GM23338 (cell line): ENCODE data around the gene PLD5. TPM values are rescaled to one million over a fixed set of nuclear protein-coding genes. Genes with fewer than 3 reads are reported as not detected.

Experiments used
- ATAC-seq: fragments of 200-7000 bp; cut with Tn5 transposase; 3 replicates; pipeline ENCODE4 v1.9.1; 2020
- DNase-seq: peaks from one replicate; pipeline ENCODE4 v3.0.0-alpha.2; 2015; ENCODE audit warnings: low spot score
- H2AFZ ChIP-seq: fragments of 200-600 bp; sonication (generic); 2 replicates; pipeline ENCODE4 v1.8.0; 2016; ENCODE audit warnings: antibody characterized with exemption, mild to moderate bottlenecking, moderate library complexity
- H3F3A ChIP-seq: fragments of 200-600 bp; sonication (generic); replicated peaks from 2 replicates; pipeline ENCODE4 v1.8.0; 2017; ENCODE audit warnings: antibody characterized with exemption, mixed run types, low read depth
- H3K27ac ChIP-seq: fragments of 200-600 bp; sonication (generic); 2 replicates; pipeline ENCODE4 v1.6.1; 2016; ENCODE audit warnings: low read depth
- H3K27me3 ChIP-seq: fragments of 200-600 bp; sonication (generic); 2 replicates; pipeline ENCODE4 v1.8.0; 2016; ENCODE audit warnings: mild to moderate bottlenecking, mixed run types, moderate library complexity; ENCODE audit not compliant: insufficient read depth
- H3K36me3 ChIP-seq: fragments of 200-600 bp; sonication (generic); 2 replicates; pipeline ENCODE4 v1.8.0; 2016; ENCODE audit warnings: mild to moderate bottlenecking; ENCODE audit not compliant: insufficient read depth
- H3K4me1 ChIP-seq: fragments of 200-600 bp; sonication (generic); 2 replicates; pipeline ENCODE4 v1.8.0; 2016; ENCODE audit warnings: mild to moderate bottlenecking, moderate library complexity; ENCODE audit not compliant: insufficient read depth
- H3K4me2 ChIP-seq: fragments of 200-600 bp; sonication (generic); 2 replicates; pipeline ENCODE4 v1.7.1; 2017; ENCODE audit warnings: mixed run types
- H3K4me3 ChIP-seq: fragments of 200-600 bp; sonication (generic); 2 replicates; pipeline ENCODE4 v1.6.1; 2016; ENCODE audit warnings: mixed run types
- H3K79me2 ChIP-seq: fragments of 200-600 bp; sonication (generic); replicated peaks from 2 replicates; pipeline ENCODE4 v1.8.0; 2017; ENCODE audit warnings: mild to moderate bottlenecking; ENCODE audit not compliant: insufficient read depth
- H3K9me2 ChIP-seq: fragments of 200-600 bp; sonication (generic); 2 replicates; pipeline ENCODE4 v1.8.0; 2017; ENCODE audit not compliant: insufficient read depth
- H4K20me1 ChIP-seq: fragments of 200-600 bp; sonication (generic); replicated peaks from 2 replicates; pipeline ENCODE4 v1.8.0; 2017; ENCODE audit warnings: mild to moderate bottlenecking; ENCODE audit not compliant: insufficient read depth
- H3K27ac Mint-ChIP-seq: 2 replicates; pipeline ENCODE4 v1.8.0; 2020; ENCODE audit warnings: inconsistent platforms, mild to moderate bottlenecking, moderate library complexity, mixed read lengths
- H3K27me3 Mint-ChIP-seq: 3 replicates; pipeline ENCODE4 v1.8.0; 2022; ENCODE audit warnings: low read depth, mild to moderate bottlenecking, moderate library complexity, mixed read lengths, inconsistent platforms; ENCODE audit not compliant: insufficient read depth, poor library complexity
- H3K36me3 Mint-ChIP-seq: 3 replicates; pipeline ENCODE4 v1.8.0; 2021; ENCODE audit warnings: low read depth, mild to moderate bottlenecking, inconsistent platforms, moderate library complexity, mixed read lengths
- H3K4me1 Mint-ChIP-seq: 3 replicates; pipeline ENCODE4 v1.8.0; 2020; ENCODE audit warnings: mild to moderate bottlenecking, inconsistent platforms, mixed read lengths
- H3K4me3 Mint-ChIP-seq: 3 replicates; pipeline ENCODE4 v1.8.0; 2021; ENCODE audit warnings: moderate library complexity, mild to moderate bottlenecking, inconsistent platforms, mixed read lengths
- H3K9me3 Mint-ChIP-seq: 3 replicates; pipeline ENCODE4 v1.8.0; 2020; ENCODE audit warnings: moderate library complexity, mild to moderate bottlenecking, inconsistent platforms, mixed read lengths
- CREB1 ChIP-seq: fragments of 250-450 bp; sonication (Bioruptor Pico); IDR thresholded peaks from 2 replicates; pipeline ENCODE4 v1.5.0; 2020; ENCODE audit warnings: low read depth, mild to moderate bottlenecking, moderate library complexity
- CTCF ChIP-seq, 2 experiments: fragments of 200-600 bp in 1 of 2; sonication (generic) in 1 of 2; conservative IDR thresholded peaks; 2 replicates each; pipeline versions ENCODE4 v1.5.1 to v1.6.1; 2016 to 2017; ENCODE audit warnings: antibody characterized with exemption in 2 of 2, low read depth in 2 of 2, mild to moderate bottlenecking in 2 of 2, moderate library complexity in 1 of 2
- EZH2 ChIP-seq: fragments of 200-600 bp; sonication (generic); IDR thresholded peaks from one replicate; pipeline ENCODE4 v1.8.0; 2017; ENCODE audit warnings: antibody characterized with exemption, mild to moderate bottlenecking, low read depth; ENCODE audit not compliant: unreplicated experiment
- EZH2phosphoT487 ChIP-seq: fragments of 200-600 bp; sonication (generic); IDR thresholded peaks from one replicate; pipeline ENCODE4 v1.8.1; 2018; ENCODE audit warnings: antibody characterized with exemption; ENCODE audit not compliant: unreplicated experiment
- JUNB ChIP-seq: IDR thresholded peaks from one replicate; pipeline ENCODE4 v1.6.1; 2016; ENCODE audit warnings: antibody characterized with exemption; ENCODE audit not compliant: unreplicated experiment
- NANOG ChIP-seq: IDR thresholded peaks from 2 replicates; pipeline ENCODE4 v1.6.1; 2016; ENCODE audit warnings: antibody characterized with exemption, borderline replicate concordance
- POLR2AphosphoS5 ChIP-seq: IDR thresholded peaks from 2 replicates; pipeline ENCODE4 v1.6.1; 2016; ENCODE audit warnings: antibody characterized with exemption, low read depth
- REST ChIP-seq: IDR thresholded peaks from one replicate; pipeline ENCODE4 v1.6.1; 2018; ENCODE audit warnings: antibody characterized with exemption; ENCODE audit not compliant: unreplicated experiment
- STAT1 ChIP-seq: IDR thresholded peaks from one replicate; pipeline ENCODE4 v1.6.1; 2016; ENCODE audit warnings: antibody characterized with exemption; ENCODE audit not compliant: unreplicated experiment
- ZNF114 ChIP-seq: fragments of 250-450 bp; sonication (Bioruptor Pico); IDR thresholded peaks from 2 replicates; pipeline ENCODE4 v1.5.0; 2020; ENCODE audit warnings: mild to moderate bottlenecking, moderate library complexity
- ZNF331 ChIP-seq: fragments of 250-450 bp; sonication (Bioruptor Pico); IDR thresholded peaks from 2 replicates; pipeline ENCODE4 v1.5.0; 2020; ENCODE audit warnings: low read depth, mild to moderate bottlenecking, moderate library complexity
- ZNF462 ChIP-seq: fragments of 250-450 bp; sonication (Bioruptor Pico); IDR thresholded peaks from 2 replicates; pipeline ENCODE4 v1.5.0; 2020; ENCODE audit warnings: mild to moderate bottlenecking, moderate library complexity
- polyA plus RNA-seq: library from polyadenylated mRNA; unstranded; fragments of >200 nt; fragmentation: Nextera tagmentation; extraction: Ambion mirVana; gene quantifications from 2 replicates; pipeline ENCODE4 v1.2.1, GENCODE V29; 2016
- total RNA-seq: library from RNA; depleted of rRNA; stranded (reverse); fragments of >200 nt; shearing (Covaris generic); gene quantifications from 2 replicates; pipeline ENCODE4 v1.2.3, GENCODE V29; 2014
- TF ChIP-seq, protein P1 (sequence below): IDR thresholded peaks from 2 replicates; pipeline ENCODE4 v1.6.1; 2016; ENCODE audit warnings: antibody characterized with exemption

PLD5 gene
- total and polyA plus RNA-seq, 2 experiments from 2014 or later, result 5.5 to 5.8 TPM

DNA sequence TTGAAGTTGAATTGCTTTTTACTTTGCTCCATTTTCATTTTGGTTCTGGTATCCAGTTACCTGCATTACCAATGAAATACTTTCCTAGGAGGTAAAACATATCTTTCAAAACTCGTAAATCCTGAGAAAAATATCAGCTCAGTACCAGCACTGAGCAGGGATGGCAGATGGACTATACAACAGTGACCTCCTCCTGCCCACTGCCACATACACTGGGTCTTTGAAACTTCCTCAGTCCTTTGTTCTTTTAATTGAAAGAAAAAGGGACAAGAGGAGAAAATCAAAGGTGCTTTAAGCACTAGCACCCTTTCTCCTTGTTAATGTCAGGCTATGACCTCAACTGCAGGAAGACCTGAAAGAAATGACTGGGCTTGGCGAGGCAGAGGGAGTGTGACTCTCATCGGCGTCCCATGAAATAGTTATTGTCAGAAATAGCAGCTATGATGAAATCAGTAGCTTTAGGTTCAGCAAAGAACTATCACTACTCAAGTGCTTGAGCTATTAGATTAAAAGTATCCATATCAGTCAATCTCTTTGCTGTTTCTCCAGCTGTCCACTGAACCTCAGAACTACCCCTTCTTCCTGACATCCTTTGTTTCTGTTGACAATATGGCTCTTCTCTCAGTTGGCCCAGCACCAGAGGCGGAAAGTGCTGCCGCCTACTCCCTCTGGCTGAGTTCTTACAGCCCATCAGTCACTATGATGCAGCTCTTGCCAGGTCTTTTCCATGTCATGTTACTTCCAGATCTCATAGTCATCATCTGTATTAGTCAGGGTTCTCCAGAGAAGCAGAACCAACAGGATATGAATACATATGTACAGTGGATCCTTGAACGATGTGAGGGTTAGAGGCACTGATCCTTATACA lies 318.6 kb downstream of the PLD5 start:
- Histone ChIP-seq H3K4me2 (no peak overlapping the region), H3K4me3 (no peak overlapping the region), H4K20me1 (no peaks in the 10 kb centered on the region), H3F3A (no peaks in the 10 kb centered on the region), H3K4me1 (peaks cover 27% of the 10 kb centered on the region), H3K27ac (no peak overlapping the region), H3K79me2 (no peaks in the 10 kb centered on the region), H2AFZ (no peak overlapping the region), H3K9me2 (no peaks in the 10 kb centered on the region; the same call in 1 of the 2 replicates), H3K36me3 (no peaks in the 10 kb centered on the region), H3K27me3 (no peaks in the 10 kb centered on the region)
- peaks cover 3% of the 10 kb centered on the region; the same call in 1 of the 3 replicates for H3K9me3 Mint-ChIP-seq
- TF ChIP-seq POLR2AphosphoS5 (no peak), NANOG (no peak), ZNF462 (CRISPR knock-in tag) (no peak), EZH2phosphoT487 (no peak), ZNF114 (CRISPR knock-in tag) (no peak), JUNB (no peak), STAT1 (no peak), CTCF (conservative IDR thresholded peaks at IDR 0.05; ENCODE audit: low read depth in 2 of 2) (no peak), EZH2 (no peak), REST (no peak), CREB1 (CRISPR knock-in tag) (no peak), ZNF331 (CRISPR knock-in tag) (no peak)
- TF ChIP-seq, protein P1, sequence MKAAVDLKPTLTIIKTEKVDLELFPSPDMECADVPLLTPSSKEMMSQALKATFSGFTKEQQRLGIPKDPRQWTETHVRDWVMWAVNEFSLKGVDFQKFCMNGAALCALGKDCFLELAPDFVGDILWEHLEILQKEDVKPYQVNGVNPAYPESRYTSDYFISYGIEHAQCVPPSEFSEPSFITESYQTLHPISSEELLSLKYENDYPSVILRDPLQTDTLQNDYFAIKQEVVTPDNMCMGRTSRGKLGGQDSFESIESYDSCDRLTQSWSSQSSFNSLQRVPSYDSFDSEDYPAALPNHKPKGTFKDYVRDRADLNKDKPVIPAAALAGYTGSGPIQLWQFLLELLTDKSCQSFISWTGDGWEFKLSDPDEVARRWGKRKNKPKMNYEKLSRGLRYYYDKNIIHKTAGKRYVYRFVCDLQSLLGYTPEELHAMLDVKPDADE, result no peak
- peaks cover 3% of the 10 kb centered on the region for H3K27me3 Mint-ChIP-seq
- DNase-seq (no peak), ATAC-seq (no peak)
- no peak overlapping the region for H3K4me3 Mint-ChIP-seq
- H3K27ac Mint-ChIP-seq, result no peak overlapping the region
- H3K4me1 Mint-ChIP-seq, result peaks cover 47% of the 10 kb centered on the region
- peaks cover 3% of the 10 kb centered on the region for H3K36me3 Mint-ChIP-seq
